ENCODE data around the gene TCF4.

The TCF4 gene

DNA sequence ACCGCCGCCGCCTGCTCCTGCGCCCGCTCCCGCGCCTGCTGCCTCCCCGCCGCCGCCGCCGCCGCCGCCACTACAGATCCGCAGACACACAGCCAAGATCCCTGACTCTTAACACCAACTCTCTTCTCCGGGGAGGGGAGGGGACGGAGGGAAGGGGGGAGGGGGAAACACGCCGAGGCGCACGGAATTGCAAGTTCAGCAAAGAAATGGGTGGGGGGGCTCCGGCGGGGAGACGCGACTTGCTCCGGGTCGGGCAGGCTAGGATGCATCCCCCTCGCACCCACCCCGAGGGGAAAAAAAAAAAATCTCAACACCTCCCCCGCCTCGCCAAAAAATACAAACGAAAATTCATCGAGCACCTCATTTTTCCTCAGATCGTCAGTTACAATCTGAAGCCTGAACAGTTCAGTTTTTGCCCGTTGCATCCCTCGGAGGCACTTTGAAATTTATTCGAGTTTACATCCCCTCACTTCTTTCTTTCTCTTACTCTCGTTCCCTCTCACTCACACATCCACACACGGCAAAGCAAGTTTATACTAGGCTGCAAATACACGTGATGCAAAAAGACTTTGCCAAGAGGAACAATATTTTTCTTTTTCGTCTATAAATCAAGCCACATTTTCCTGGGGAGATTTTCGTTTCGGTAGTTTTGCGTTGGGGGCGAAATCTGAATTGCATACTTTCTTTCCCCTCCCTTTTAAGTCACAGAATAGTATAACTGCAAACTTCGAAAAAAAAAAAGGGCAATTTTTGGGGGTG lies at the start of gene TCF4:
TCF4 (minus strand) TSS at position 82 of the 759 bp plus-strand sequence. CDS start 1,076 bp downstream, outside the sequence.
- peak; percentile 4 for DNase-seq

GRCh38 chr18:55637204-55637603 lies 49.2 kb upstream of the TCF4 start:
- DNase-seq = no peak

- no peak for DNase-seq
These were observed 47.4 kb upstream of the TCF4 start for GRCh38 chr18:55635439-55635838.

GRCh38 chr18:55634545-55634944 lies 46.6 kb upstream of the TCF4 start:
- no peak for DNase-seq

DNA sequence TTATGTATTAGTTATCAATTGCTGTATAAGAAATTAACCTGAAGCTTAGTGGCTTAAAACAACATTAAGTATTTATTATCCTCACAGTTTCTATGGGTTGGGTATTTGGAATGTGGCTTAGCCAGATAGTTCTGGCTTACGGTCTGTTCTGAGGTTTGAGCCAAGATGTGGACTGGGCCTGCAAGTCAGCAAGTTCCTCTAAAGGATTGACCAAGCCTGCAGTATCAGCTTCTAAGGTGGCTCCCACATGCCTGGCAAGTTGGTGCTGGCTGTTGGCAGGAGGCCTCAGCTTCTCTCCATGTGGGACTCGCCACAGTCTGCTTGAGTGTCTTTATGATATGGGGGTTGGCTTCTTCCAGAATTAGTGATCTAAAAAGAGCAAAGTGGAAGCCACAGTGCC lies 45.0 kb upstream of the TCF4 start:
- DNase-seq = no peak

- DNase-seq = no peak
These were observed 41.1 kb upstream of the TCF4 start for GRCh38 chr18:55629133-55629532.

DNA sequence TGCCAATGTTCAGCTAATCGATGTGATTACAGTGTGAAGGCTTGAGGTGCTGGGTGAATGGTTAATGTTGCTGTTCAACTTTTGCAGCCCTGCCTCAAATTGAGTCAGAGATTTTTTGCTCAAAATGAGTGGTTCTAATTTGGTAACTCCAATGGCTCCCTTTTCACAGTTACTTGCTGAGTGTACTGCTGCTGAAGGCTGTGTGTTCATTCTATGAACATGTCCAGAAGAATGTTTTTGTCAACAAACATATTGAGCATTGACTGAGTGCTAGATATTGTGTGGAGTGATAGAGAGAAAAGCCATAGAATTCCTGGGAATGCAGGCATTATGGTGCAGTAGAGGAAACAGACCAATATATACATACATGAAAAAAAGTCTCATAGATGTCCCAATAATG lies 39.0 kb upstream of the TCF4 start:
- DNase-seq = no peak

DNA sequence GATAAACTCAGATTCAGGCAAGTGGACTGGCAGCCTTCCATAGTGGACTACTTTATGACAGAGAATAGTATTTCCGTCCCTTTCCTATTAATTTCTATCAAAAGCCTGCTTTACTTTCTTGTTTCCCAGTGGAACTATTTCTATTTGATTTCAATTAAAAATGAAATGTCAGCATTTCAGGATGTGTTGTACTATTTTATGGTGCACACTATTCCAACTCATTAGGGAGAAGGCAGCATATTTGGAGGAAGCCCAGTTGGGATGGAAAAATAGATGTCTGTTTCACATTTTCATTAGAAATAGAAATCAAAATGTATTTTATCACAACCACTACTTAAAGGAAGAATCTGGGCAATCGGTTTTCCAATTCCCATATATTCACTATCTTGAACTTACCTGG lies 37.9 kb upstream of the TCF4 start:
- no peak for DNase-seq

DNA sequence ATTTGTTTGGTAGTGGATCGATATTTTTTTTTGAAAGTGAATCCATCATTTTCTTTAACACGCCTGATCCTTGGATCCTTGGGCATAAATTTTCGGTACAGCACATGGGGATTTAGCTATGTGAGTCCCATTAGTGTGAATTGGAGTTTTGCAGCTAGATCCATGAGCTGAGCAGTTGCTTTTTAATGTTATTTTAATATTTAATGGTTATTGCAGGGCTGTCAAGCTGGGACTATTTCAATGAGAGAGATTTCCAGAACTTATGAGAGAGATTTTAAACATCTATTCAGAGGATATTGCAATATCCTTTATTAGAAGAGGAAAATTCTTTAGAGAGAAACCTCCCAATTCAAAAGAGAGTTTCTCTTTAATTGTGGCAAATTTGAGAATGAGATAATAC lies 35.6 kb upstream of the TCF4 start:
- DNase-seq = no peak

- DNase-seq = no peak
These were observed 22.5 kb upstream of the TCF4 start for GRCh38 chr18:55610506-55610905.

DNA sequence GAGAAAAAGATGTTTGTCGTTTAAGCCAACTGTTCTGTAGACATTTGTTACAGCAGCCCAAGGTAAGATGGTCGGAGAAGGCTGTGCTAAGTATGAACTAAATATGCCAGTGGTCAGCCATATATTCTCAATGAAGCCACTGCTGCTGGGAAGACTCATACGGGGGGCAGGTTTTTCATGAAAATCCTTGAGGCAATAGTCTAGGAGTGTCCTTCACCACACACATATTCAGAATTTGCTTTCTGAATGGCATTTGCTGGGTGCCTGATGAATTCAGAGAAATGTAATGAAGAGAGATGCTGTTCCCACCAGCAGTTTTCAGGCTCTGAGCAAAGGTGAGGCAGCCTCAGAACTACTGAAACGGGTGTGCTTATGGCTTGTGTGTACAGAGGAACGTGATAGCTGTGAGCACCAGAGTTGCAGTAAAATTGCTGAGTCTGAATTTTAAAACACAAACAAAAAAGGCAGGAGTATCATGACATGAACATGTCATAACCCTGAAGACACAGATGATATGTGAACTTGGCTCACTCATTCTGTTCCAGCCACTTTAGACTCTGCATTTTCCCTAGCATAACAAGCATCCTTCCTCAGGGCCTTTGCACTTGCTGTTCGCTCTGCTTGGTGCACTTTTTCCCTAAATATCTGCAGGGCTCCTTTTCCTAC lies 21.3 kb upstream of the TCF4 start:
- DNase-seq = no peak

- DNase-seq = no peak
These were observed 20.5 kb upstream of the TCF4 start for GRCh38 chr18:55608497-55608896.

DNA sequence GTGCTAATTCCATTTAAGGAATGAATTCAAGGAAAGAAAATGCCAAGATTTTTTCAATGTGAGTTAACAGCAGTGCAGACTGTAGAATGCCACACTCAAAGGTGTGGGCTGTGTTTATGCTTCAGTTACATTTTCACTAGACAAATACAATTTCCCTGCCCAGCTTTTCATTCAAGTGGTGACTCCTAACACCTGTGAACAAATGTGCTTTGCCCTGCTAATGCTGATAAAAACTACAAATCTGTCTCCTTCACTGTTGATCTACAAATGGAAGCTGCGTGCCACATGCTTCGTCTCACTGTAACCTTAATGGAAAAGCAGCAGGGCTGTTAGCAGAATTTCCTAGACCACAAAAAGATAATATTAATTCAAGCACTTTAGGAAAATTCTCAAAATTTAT lies 19.8 kb upstream of the TCF4 start:
- DNase-seq = no peak

GRCh38 chr18:55605733-55606338 lies 17.8 kb upstream of the TCF4 start:
- no peak for DNase-seq

DNA sequence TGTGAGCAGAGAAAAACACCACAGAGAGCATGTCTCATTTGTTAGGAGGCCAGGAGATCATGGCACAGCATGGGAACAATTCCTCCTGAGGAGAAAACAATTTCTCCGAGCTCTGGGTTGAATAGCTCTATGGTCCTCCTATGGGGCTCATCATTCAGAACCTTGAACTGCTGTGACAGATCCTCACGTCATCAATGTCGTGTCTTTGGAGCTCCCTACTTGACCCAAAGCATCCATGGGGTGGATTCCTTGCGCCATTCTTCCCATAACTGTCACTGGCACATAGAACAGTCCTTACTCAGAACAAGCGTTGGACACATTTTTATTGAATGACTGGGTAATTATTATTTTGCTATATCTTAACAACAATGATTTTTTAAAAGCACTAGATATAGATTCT lies 15.8 kb upstream of the TCF4 start:
- no peak for DNase-seq

DNA sequence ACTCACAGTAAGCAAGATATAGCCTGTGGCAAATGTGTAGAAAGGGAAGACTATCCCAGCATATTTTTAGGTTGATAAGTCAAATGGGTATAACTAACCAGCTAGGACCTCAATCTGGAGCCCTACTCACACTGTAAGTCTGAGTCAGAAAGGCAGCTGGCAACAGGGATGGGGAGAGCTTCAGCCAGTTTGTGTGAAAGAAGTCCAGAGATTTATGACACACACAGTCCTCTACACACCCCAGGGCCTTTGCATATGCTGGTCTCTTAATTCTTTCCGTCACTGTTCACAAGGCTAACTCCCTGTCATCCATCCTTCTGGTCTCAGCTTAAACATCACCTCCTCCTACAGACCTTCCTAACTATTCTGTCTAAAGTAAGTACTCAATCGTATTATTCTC lies 5.9 kb upstream of the TCF4 start:
- DNase-seq = no peak

DNA sequence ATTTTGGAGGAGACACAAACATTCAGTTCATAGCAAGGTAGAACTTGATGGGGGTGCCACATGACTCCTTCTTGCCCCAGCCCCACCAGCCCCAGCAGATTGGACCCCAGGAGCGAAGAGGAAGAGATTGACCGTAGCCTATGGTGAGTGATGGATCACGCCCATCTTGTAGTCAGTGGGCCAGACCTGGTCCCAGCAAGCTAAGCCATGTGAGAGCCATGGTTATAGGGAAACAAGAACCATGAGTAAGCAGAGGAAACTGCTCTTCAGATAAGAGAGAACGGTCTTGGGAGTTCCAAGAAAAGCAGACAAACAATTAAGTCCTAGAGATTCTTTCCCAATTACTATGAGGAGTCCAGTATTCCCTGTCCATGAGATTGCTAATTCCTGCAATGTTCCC lies 4.6 kb upstream of the TCF4 start:
- no peak for DNase-seq

- no peak for DNase-seq
These were observed 4.1 kb upstream of the TCF4 start for GRCh38 chr18:55592106-55592505.

GRCh38 chr18:55589625-55590291 lies 1.8 kb upstream of the TCF4 start:
- DNase-seq = peak; percentile 73

- no peak for DNase-seq
These were observed 1.0 kb upstream of the TCF4 start for GRCh38 chr18:55588870-55589595.

- DNase-seq = no peak
These were observed 428 bp downstream of the TCF4 start for GRCh38 chr18:55587418-55588110.

DNA sequence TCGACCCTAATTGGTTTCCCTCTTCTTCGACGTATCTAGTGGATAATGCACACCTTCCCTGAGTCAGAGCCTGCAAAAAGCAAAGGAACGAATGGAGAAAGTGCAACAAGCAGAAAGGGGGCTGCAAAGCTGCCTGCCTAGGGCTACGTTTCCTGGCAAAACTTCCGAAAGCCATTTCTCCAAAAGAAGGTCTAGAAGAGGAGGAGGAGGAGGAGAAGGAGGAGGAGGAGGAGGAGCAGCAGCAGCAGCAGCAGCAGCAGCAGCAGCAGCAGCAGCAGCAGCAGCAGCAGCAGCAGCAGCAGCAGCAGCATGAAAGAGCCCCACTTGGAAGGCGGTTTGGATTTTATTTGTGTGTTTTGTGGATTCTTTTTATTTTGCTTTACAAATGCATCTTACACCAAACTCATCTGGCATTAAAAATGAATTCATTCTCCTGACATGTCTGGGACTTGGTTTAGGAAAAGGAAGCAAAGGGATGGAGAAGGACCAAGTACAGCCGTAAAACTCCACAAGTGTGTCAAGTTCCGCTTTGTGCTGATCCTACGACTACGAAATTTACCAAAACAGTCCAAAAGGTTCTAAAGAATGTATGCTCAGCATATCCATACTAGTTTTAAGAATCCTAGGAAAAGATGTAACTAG lies 2.0 kb downstream of the TCF4 start:
- DNase-seq = no peak
